K562 (cell line): Measurements from ENCODE around the gene ZKSCAN1. TPM values are rescaled to one million over a fixed set of nuclear protein-coding genes. Genes with fewer than 3 reads are reported as not detected.
"Not testable (repeated sequence)": the region's sequence is repeated elsewhere in the genome, so short reads cannot be mapped to it uniquely, and the experiment has no call there.

Source experiments
- ATAC-seq: fragments of 200-7000 bp; cut with Tn5 transposase; 3 replicates; pipeline ENCODE4 v1.9.1; 2020; ENCODE audit warnings: moderate library complexity
- BruUV-seq: library from RNA; stranded (reverse); fragments of 400-500 nt; replicated peaks from 2 replicates; lab custom pipeline; 2021; lab: Mats Ljungman, UMichigan
- CTCF ChIA-PET: fragments of 300-600 bp; formaldehyde crosslinking; extraction: SDS; loops from one replicate; lab custom pipeline; 2021; ENCODE audit warnings: low intra/inter-chr PET ratio; lab: Yijun Ruan, JAX
- POLR2A ChIA-PET: fragments of 300-600, 350-650 bp; sonication (Branson Sonifier 250); formaldehyde crosslinking; extraction: SDS; loops from one replicate; lab custom pipeline; 2021; ENCODE audit warnings: antibody characterized with exemption, inconsistent platforms; lab: Yijun Ruan, JAX
- DNase-seq, 4 experiments: peaks; one replicate each; pipeline versions ENCODE4 v3.0.0 to v3.0.0-alpha.2; 2011 to 2018; ENCODE audit warnings: low spot score in 3 of 4, mixed read lengths in 3 of 4; ENCODE audit errors: extremely low read depth in 1 of 4
- FAIRE-seq: peaks from 2 replicates; lab custom pipeline; 2011; peaks lifted over from hg19 to GRCh38; lab: Jason Lieb, UNC
- H2AFZ ChIP-seq: 2 replicates; pipeline ENCODE4 v1.6.0; 2011; ENCODE audit warnings: low read depth, low read length, control low read depth, inconsistent platforms
- H3K27ac ChIP-seq: fragments of 200-600 bp; 3 replicates; pipeline ENCODE4 v1.8.0; 2011; ENCODE audit warnings: low read depth, mild to moderate bottlenecking, control low read depth, inconsistent platforms, low read length, moderate library complexity, mixed read lengths; ENCODE audit errors: extremely low read depth
- H3K27me3 ChIP-seq, 2 experiments: fragments of 300-600 bp in 1 of 2; 2 replicates in 1 of 2; 3 replicates in 1 of 2; pipeline versions ENCODE4 v1.6.0 to v1.8.0; 2011; ENCODE audit warnings: inconsistent platforms in 2 of 2, low read length in 2 of 2, mild to moderate bottlenecking in 1 of 2, mixed read lengths in 1 of 2, moderate library complexity in 1 of 2; ENCODE audit not compliant: control insufficient read depth in 2 of 2, insufficient read depth in 2 of 2
- H3K36me3 ChIP-seq: fragments of 300-600 bp; 3 replicates; pipeline ENCODE4 v1.8.0; 2011; ENCODE audit warnings: mild to moderate bottlenecking, low read length, inconsistent platforms; ENCODE audit not compliant: control insufficient read depth, insufficient read depth
- H3K4me1 ChIP-seq, 2 experiments: fragments of 200-600 bp in 1 of 2; replicated peaks in 1 of 2; 2 replicates in 1 of 2; 3 replicates in 1 of 2; pipeline versions ENCODE4 v1.5.1 to v1.8.0; 2011; ENCODE audit warnings: inconsistent platforms in 2 of 2, low read length in 2 of 2, mild to moderate bottlenecking in 1 of 2, mixed read lengths in 1 of 2, moderate library complexity in 1 of 2; ENCODE audit not compliant: control insufficient read depth in 2 of 2, insufficient read depth in 2 of 2
- H3K4me2 ChIP-seq: 2 replicates; pipeline ENCODE4 v1.6.1; 2011; ENCODE audit warnings: low read length, control low read depth, inconsistent platforms, mixed read lengths; ENCODE audit not compliant: insufficient read depth
- H3K4me3 ChIP-seq: fragments of 200-600 bp; sonication (generic), shearing (Covaris generic); 2 replicates; pipeline ENCODE4 v1.5.1; 2016; ENCODE audit warnings: control low read depth, inconsistent platforms
- H3K79me2 ChIP-seq: fragments of 200-600 bp; 3 replicates; pipeline ENCODE4 v1.8.0; 2011; ENCODE audit warnings: low read length, inconsistent platforms; ENCODE audit not compliant: control insufficient read depth, insufficient read depth
- H3K9ac ChIP-seq, 2 experiments: 2 replicates each; pipeline versions ENCODE4 v1.6.0 to v1.6.1; 2011; ENCODE audit warnings: low read depth in 2 of 2, low read length in 2 of 2, control low read depth in 1 of 2, inconsistent platforms in 1 of 2, mild to moderate bottlenecking in 1 of 2, mixed read lengths in 1 of 2; ENCODE audit not compliant: insufficient read depth in 1 of 2
- H3K9me1 ChIP-seq: one replicate; pipeline ENCODE4 v1.6.0; 2011; ENCODE audit warnings: inconsistent platforms, mild to moderate bottlenecking, low read length, moderate library complexity; ENCODE audit not compliant: control insufficient read depth, insufficient read depth
- H3K9me3 ChIP-seq: replicated peaks from 2 replicates; pipeline ENCODE4 v1.5.1; 2011; ENCODE audit warnings: low read depth, low read length, inconsistent platforms; ENCODE audit not compliant: control insufficient read depth, insufficient read depth
- H4K20me1 ChIP-seq: replicated peaks from 2 replicates; pipeline ENCODE4 v1.6.1; 2011; ENCODE audit warnings: low read length, inconsistent platforms, mixed read lengths; ENCODE audit not compliant: control insufficient read depth, insufficient read depth
- BRD9 ChIP-seq: fragments of 450-650 bp; IDR thresholded peaks from 2 replicates; pipeline ENCODE4 v1.6.1; 2018; ENCODE audit warnings: low read depth; ENCODE audit not compliant: partially characterized antibody
- CREB5 ChIP-seq: fragments of 250-450 bp; sonication (Bioruptor Pico); IDR thresholded peaks from 2 replicates; pipeline ENCODE4 v1.5.0; 2020; ENCODE audit warnings: mild to moderate bottlenecking
- TCFL5 ChIP-seq: fragments of 250-450 bp; sonication (Bioruptor Pico); conservative IDR thresholded peaks from 2 replicates; pipeline ENCODE4 v1.6.1; 2021; ENCODE audit warnings: mild to moderate bottlenecking, moderate library complexity, matching md5 sums
- WGBS: fragments of 100-300 bp; shearing (Covaris generic); methylation state at CpG from one replicate; pipeline ENCODE4 v1.1.6; 2016; ENCODE audit warnings: low coverage, mixed read lengths; ENCODE audit not compliant: insufficient coverage; ENCODE audit errors: missing lambda C conversion rate; 5-methylcytosine and 5-hydroxymethylcytosine counted together
- in situ Hi-C: fragments of 300-500 bp; cut with MboI; formaldehyde crosslinking; loops from 4 replicates; pipeline ENCODE4 v1.15.0; 2018; ENCODE audit warnings: inconsistent platforms, mixed read lengths
- intact Hi-C: fragments of 100-400 bp; cut with micrococcal nuclease; formaldehyde crosslinking; loops from 2 replicates; pipeline ENCODE4 v1.14.2; 2022
- polyA plus RNA-seq, 8 experiments: library from polyadenylated mRNA; depleted of rRNA in 4 of 8; stranded (reverse) in 5 of 8; unstranded in 3 of 8; fragments of >200 nt; fragmentation: Nextera tagmentation in 2 of 8; fragmentation: Illumina TruSeq in 1 of 8; extraction: Ambion mirVana in 2 of 8; extraction: Trizol in 1 of 8; gene quantifications; 2 replicates each; pipeline versions ENCODE4 v1.2.1 to v1.2.3, GENCODE V29; 2011 to 2014; ENCODE audit warnings: inconsistent platforms in 1 of 8, missing spikeins in 1 of 8
- total RNA-seq, 7 experiments: library from RNA; depleted of rRNA in 6 of 7; stranded (reverse); fragments of >200 nt in 6 of 7; fragmentation: Illumina TruSeq in 2 of 7; extraction: Trizol in 2 of 7; gene quantifications; 2 replicates each; pipeline versions ENCODE4 v1.2.1 to v1.2.3, GENCODE V29; 2011 to 2021; ENCODE audit warnings: low replicate concordance in 1 of 7

The ZKSCAN1 gene
- total and polyA plus RNA-seq, 9 of the 15 experiments (the other 6 are each of a cell fraction or from before 2014, with no cell fraction given) = 5.3 to 43.0 (median 23.2) TPM

DNA sequence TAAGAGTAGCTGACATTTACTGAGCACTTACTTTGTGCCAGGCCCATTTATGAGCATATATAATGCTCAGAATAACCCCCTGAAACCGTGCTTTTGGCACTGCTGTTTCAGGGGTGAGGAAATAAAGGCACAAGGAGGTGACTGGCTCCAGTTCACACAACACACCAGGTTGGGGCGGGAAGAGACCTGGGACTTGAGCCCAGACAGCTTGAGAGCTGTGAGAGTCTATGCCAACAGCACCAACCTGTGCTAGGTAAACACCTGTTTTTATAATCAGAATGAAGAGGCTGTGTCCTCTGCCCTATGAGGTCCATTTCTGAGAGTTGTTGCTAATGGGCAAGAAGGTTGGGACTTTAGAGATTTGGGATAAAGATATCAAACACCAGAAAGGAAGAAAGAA is 30.8 kb upstream of the ZKSCAN1 start:
- Histone ChIP-seq H3K27me3 (peaks cover 31 to 68% of the 10 kb centered on the region in 2 experiments), H3K9ac (no peak overlapping the region), H2AFZ (no peak overlapping the region), H4K20me1 (0 out of 2 replicates have a peak, but pooled peaks cover 4% of the 10 kb centered on the region), H3K4me1 (peaks cover under 1% of the 10 kb centered on the region in 2 experiments; a peak in 2 of 5 replicates), H3K79me2 (no peaks in the 10 kb centered on the region), H3K9me3 (peaks cover 4% of the 10 kb centered on the region; the same call in 1 of the 2 replicates), H3K9me1 (no peaks in the 10 kb centered on the region), H3K4me3 (no peak overlapping the region), H3K4me2 (no peak overlapping the region), H3K36me3 (no peaks in the 10 kb centered on the region), H3K27ac (no peak overlapping the region)
- intact Hi-C loops = no loop called here
- POLR2A ChIA-PET = interaction anchor here (0.6 kb wide), 1 partner anchor 68 kb away, joined by 4 read pairs; no protein-coding TSS in a partner anchor
- WGBS = 0% methylated on average over 2 of the region's 2 CpGs
- ATAC-seq = no peak
- TF ChIP-seq CREB5 (CRISPR knock-in tag) (no peak), BRD9 (no peak), TCFL5 (CRISPR knock-in tag) (no peak)
- CTCF ChIA-PET = no interaction called here
- BruUV-seq = no TSS peak
- no peak for FAIRE-seq
- DNase-seq = no peak
- in situ Hi-C loops = loop anchor here (5.0 kb wide), 1 partner anchor 1303 kb away; no protein-coding TSS in a partner anchor

DNA sequence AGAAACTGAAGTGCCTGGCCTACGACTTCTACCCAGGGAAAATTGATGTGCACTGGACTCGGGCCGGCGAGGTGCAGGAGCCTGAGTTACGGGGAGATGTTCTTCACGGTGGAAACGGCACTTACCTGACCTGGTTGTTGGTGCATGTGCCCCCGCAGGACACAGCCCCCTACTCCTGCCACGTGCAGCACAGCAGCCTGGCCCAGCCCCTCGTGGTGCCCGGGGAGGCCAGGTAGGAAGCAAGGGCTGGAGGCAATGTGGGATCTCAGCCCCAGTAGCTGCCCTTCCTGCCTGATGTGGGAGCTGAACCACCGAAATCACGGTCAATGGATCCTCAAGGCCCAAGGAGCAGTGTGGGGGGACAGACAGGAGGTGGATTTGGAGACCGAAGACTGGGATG is 28.1 kb upstream of the ZKSCAN1 start:
- H3K4me1 ChIP-seq, H3K4me2 ChIP-seq, H2AFZ ChIP-seq, H3K4me3 ChIP-seq, CTCF ChIA-PET, H3K9me1 ChIP-seq, intact Hi-C loops, H3K79me2 ChIP-seq, H4K20me1 ChIP-seq, H3K27ac ChIP-seq, DNase-seq, FAIRE-seq, ATAC-seq, BruUV-seq, H3K9me3 ChIP-seq, H3K36me3 ChIP-seq, H3K9ac ChIP-seq: not testable (repeated sequence)
- POLR2A ChIA-PET = interaction anchor here (1.1 kb wide), 1 partner anchor 11 kb away, joined by 3 read pairs; the partner anchor contains the start of gene AZGP1
- in situ Hi-C loops = loop anchor here (5.0 kb wide), 1 partner anchor 50 kb away; no protein-coding TSS in a partner anchor
- peaks cover 35 to 69% of the 10 kb centered on the region in 2 experiments for H3K27me3 ChIP-seq
- 4% methylated on average over 12 of the region's 14 CpGs for WGBS
